Thoracic aorta endothelial cell (primary cell): ENCODE measurements around the gene POP5. TPM values are rescaled to one million over a fixed set of nuclear protein-coding genes. Genes with fewer than 3 reads are reported as not detected.

Source experiments
- total RNA-seq: library from RNA; depleted of rRNA; stranded (reverse); fragments of >200 nt; gene quantifications from 2 replicates; pipeline ENCODE4 v1.2.3, GENCODE V29; 2012

The POP5 gene, protein sequence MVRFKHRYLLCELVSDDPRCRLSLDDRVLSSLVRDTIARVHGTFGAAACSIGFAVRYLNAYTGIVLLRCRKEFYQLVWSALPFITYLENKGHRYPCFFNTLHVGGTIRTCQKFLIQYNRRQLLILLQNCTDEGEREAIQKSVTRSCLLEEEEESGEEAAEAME
- 24.6 and 25.0 TPM in 2 replicates for total RNA-seq

DNA sequence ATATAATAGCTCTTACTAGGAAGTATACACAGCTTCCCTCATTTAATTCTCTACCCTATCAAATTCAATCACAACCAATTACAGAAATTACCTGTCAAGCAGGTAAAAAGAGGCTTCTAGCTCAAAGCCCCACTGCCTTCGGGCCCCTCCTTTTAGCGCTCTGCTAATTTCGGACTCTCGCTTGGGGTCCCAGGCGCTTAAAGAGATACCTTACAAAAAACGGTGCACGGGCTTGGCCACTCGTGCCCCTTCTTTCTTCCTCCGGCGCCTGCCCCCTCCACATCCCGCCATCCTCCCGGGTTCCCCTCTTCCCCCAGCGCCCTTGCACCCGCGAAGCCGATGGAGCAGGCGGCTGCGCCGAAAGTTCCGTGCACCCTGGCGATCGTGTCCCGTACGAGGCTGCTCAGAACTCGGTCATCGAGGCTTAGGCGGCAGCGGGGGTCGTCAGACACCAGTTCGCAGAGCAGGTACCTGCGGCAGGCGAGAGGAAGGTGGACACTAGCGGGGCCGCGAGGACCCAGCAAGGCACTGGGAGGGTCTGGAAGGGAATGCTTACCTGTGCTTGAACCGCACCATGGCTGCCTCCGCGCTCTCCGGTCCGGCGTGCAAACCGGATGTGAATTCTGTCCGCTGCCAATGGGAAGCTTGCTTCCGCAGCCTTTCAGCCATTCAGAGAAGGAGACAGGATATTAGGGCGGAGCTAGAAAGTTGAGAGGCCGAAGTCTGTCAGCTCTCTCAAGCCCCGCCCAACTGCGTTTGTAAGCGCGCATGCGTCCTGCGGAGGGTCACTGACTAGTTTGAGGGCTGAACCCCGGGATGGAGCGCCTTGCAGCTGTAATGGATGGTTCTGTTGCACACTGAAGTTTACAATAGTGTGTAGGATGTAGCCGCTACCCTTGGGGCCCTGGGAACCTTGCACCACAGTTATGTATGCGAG, at the start of gene POP5:
Gene POP5 (minus strand): TSS at position 616 of the 937 bp plus-strand sequence. CDS start 40 bp downstream, at position 576.

DNA sequence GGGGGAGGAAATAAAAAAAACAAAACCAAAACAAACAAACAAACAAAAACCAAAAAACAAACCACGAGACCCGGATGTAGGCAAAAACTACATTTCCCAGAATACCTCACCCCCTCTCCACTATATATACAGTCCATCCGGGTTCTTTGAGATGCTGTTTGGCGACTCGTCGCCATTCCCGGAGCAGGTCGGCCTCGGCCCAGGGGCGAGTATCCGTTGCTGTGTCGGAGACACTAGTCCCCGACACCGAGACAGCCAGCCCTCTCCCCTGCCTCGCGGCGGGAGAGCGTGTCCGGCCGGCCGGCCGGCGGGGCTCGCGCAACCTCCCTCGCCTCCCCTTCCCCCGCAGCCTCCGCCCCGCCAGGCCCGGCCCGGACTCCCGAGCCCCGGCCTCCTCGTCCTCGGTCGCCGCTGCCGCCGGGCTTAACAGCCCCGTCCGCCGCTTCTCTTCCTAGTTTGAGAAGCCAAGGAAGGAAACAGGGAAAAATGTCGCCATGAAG, 46.9 kb downstream of the POP5 start, which contains the start of gene RNF10:
Gene RNF10 (plus strand): TSS at position 154 of the 500 bp plus-strand sequence. CDS start 456 bp downstream, outside the sequence.

DNA sequence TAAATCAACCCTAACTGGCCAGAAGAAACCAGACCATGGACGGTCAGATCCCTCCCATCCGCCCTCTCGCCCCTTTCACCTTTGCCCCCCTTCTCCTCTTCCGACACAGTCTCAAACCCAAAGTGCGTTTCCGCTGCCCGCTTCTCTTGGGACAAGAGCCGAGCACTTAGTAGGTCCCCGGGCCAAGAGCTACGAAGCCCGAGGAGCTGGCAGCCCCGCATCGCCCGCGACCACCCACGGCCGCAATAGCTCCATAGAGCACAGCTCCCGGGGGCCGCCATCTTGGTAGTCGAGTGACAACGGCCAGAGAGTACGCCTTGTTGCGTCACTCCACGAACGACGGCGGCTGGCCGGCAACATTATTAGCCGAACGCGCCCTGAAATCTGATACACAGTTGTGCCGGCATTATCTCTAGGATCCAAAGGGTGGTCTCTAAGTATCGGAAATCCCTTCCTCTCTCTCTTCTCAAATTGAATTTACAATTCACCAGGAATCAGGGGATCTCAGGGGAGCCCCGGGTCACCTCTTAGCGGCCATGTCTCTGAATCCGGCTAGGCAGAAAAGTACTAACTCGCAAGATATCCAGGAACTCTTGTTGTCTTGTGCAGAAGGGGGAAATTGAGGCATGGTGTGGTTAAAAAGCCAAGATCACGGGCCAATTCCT, 52.2 kb downstream of the POP5 start, which contains the start of gene COQ5:
Gene COQ5 (minus strand): TSS at position 298 of the 665 bp plus-strand sequence. CDS start 17 bp downstream, at position 281.

Other genes with a start within 250 kb of the POP5 start
- gene MSI1, start 212.2 kb downstream of the POP5 start, total RNA-seq: not detected in 2 replicates
- gene COX6A1, start 143.3 kb downstream of the POP5 start, total RNA-seq: 248 and 252 TPM in 2 replicates
- gene TRIAP1, start 135.0 kb downstream of the POP5 start, total RNA-seq: 71.7 and 72.6 TPM in 2 replicates
- gene GATC, start 135.0 kb downstream of the POP5 start, total RNA-seq: 30.3 and 36.2 TPM in 2 replicates
- 179 and 196 TPM in 2 replicates for gene SRSF9, start 111.7 kb downstream of the POP5 start, total RNA-seq
- 320 TPM in 2 replicates for gene DYNLL1, start 85.3 kb downstream of the POP5 start, total RNA-seq
- gene COQ5, start 52.2 kb downstream of the POP5 start, total RNA-seq: 20.8 and 22.3 TPM in 2 replicates
- 165 and 196 TPM in 2 replicates for gene RNF10, start 47.0 kb downstream of the POP5 start, total RNA-seq
- gene CABP1, start 59.2 kb upstream of the POP5 start, total RNA-seq: 0.14 TPM in 1 of 2 replicates, not detected in the other
- gene MLEC, start 105.7 kb upstream of the POP5 start, total RNA-seq: 81.5 and 110 TPM in 2 replicates
- gene UNC119B, start 129.1 kb upstream of the POP5 start, total RNA-seq: 22.1 and 28.4 TPM in 2 replicates
- 7.6 and 11.4 TPM in 2 replicates for gene ACADS, start 144.4 kb upstream of the POP5 start, total RNA-seq